B cell (primary cell): ENCODE results near the gene CRYBG3. TPM values are rescaled to one million over a fixed set of nuclear protein-coding genes. Genes with fewer than 3 reads are reported as not detected.

Source experiments
- ATAC-seq: fragments of 200-7000 bp; cut with Tn5 transposase; one replicate; pipeline ENCODE4 v1.10.0; 2021; ENCODE audit warnings: low read depth, mild to moderate bottlenecking, moderate number of reproducible peaks, moderate library complexity
- CTCF ChIA-PET: fragments of 350-600 bp; sonication (Branson Sonifier 250); formaldehyde crosslinking; loops from one replicate; lab custom pipeline; 2021; ENCODE audit warnings: antibody characterized with exemption, inconsistent platforms; lab: Charles Lee
- POLR2A ChIA-PET: fragments of 350-600 bp; sonication (Branson Sonifier 250); formaldehyde crosslinking; loops from one replicate; lab custom pipeline; 2021; ENCODE audit warnings: antibody characterized with exemption; lab: Charles Lee
- DNase-seq: peaks from one replicate; pipeline ENCODE4 v3.0.0; 2013
- H2AFZ ChIP-seq: 2 replicates; pipeline ENCODE4 v1.6.1; 2012; ENCODE audit warnings: mild to moderate bottlenecking, low read depth, low read length; ENCODE audit not compliant: insufficient read depth, poor library complexity, severe bottlenecking
- H3K27ac ChIP-seq, 2 donors: 1 replicate in 1 of 2; 2 replicates in 1 of 2; pipeline ENCODE4 v1.5.1; 2012 to 2013; ENCODE audit warnings: low read length in 2 of 2, mild to moderate bottlenecking in 2 of 2, moderate library complexity in 1 of 2
- H3K27me3 ChIP-seq, 4 experiments: fragments of 200-600 bp in 1 of 4; sonication (generic) in 1 of 4; replicated peaks in 1 of 4; 1 replicate in 2 of 4; 2 replicates in 2 of 4; pipeline versions ENCODE4 v1.6.1 to v1.7.0; 2013 to 2016; ENCODE audit warnings: low read length in 3 of 4, mild to moderate bottlenecking in 2 of 4, mixed read lengths in 1 of 4, moderate library complexity in 1 of 4; ENCODE audit not compliant: insufficient read depth in 4 of 4, control insufficient read depth in 3 of 4; ENCODE audit errors: control extremely low read depth in 1 of 4
- H3K36me3 ChIP-seq, 2 experiments: replicated peaks in 1 of 2; 1 replicate in 1 of 2; 2 replicates in 1 of 2; pipeline versions ENCODE4 v1.6.1 to v1.7.1; 2013; ENCODE audit warnings: low read length in 1 of 2; ENCODE audit not compliant: insufficient read depth in 2 of 2, control insufficient read depth in 1 of 2; ENCODE audit errors: control extremely low read depth in 1 of 2, extremely low read depth in 1 of 2
- H3K4me1 ChIP-seq, 2 donors: fragments of 200-600 bp in 1 of 2; sonication (generic) in 1 of 2; 1 replicate in 1 of 2; 2 replicates in 1 of 2; pipeline versions ENCODE4 v1.5.1 to v1.6.1; 2013 to 2017; ENCODE audit warnings: low read length in 2 of 2; ENCODE audit not compliant: control insufficient read depth in 2 of 2, insufficient read depth in 2 of 2
- H3K4me2 ChIP-seq: replicated peaks from 2 replicates; pipeline ENCODE3; 2012; ENCODE audit warnings: mild to moderate bottlenecking, low read depth, low read length; ENCODE audit not compliant: poor library complexity, severe bottlenecking
- H3K4me3 ChIP-seq, 5 experiments: fragments of 200-600 bp in 1 of 5; sonication (generic) in 1 of 5; 1 replicate in 3 of 5; 2 replicates in 2 of 5; pipeline versions ENCODE4 v1.5.1 to v1.7.0; 2011 to 2016; ENCODE audit warnings: low read length in 4 of 5, mild to moderate bottlenecking in 4 of 5, low read depth in 2 of 5, control low read depth in 1 of 5, moderate library complexity in 1 of 5; ENCODE audit not compliant: insufficient read depth in 1 of 5; ENCODE audit errors: control extremely low read depth in 1 of 5, extremely low read depth in 1 of 5
- H3K79me2 ChIP-seq: fragments of 200-600 bp; sonication (generic); one replicate; pipeline ENCODE4 v1.6.0; 2016; ENCODE audit warnings: low read length; ENCODE audit not compliant: control insufficient read depth, insufficient read depth
- H3K9ac ChIP-seq: fragments of 200-600 bp; sonication (generic); 2 replicates; pipeline ENCODE4 v1.6.1; 2017; ENCODE audit warnings: mild to moderate bottlenecking, low read length, moderate library complexity
- H3K9me3 ChIP-seq, 3 donors: one replicate each; pipeline versions ENCODE4 v1.6.1 to v1.7.1; 2013; ENCODE audit warnings: low read length in 2 of 3; ENCODE audit not compliant: control insufficient read depth in 2 of 3, insufficient read depth in 1 of 3; ENCODE audit errors: control extremely low read depth in 1 of 3
- H4K20me1 ChIP-seq: 2 replicates; pipeline ENCODE4 v1.6.0; 2012; ENCODE audit warnings: mild to moderate bottlenecking, low read length; ENCODE audit not compliant: insufficient read depth, control insufficient read depth, poor library complexity, severe bottlenecking
- H3K27ac Mint-ChIP-seq: one replicate; pipeline ENCODE4 v1.8.0; 2021; ENCODE audit warnings: mixed read lengths
- H3K27me3 Mint-ChIP-seq: one replicate; pipeline ENCODE4 v1.8.0; 2021; ENCODE audit warnings: mixed read lengths
- H3K4me1 Mint-ChIP-seq: one replicate; pipeline ENCODE4 v1.8.0; 2021; ENCODE audit warnings: mixed read lengths
- H3K4me3 Mint-ChIP-seq: one replicate; pipeline ENCODE4 v1.8.0; 2021; ENCODE audit warnings: mixed read lengths
- H3K9me3 Mint-ChIP-seq: one replicate; pipeline ENCODE4 v1.8.0; 2022; ENCODE audit warnings: mixed read lengths; ENCODE audit not compliant: insufficient read depth
- EZH2 ChIP-seq: IDR thresholded peaks from 2 replicates; pipeline ENCODE4 v1.6.1; 2012; ENCODE audit warnings: borderline replicate concordance, low read depth, mild to moderate bottlenecking, moderate library complexity, low read length; ENCODE audit not compliant: insufficient read depth, poor library complexity, severe bottlenecking
- WGBS: methylation state at CpG from one replicate; pipeline ENCODE4 v1.1.5; 2013; ENCODE audit warnings: missing lambda C conversion rate; ENCODE audit not compliant: insufficient coverage; 5-methylcytosine and 5-hydroxymethylcytosine counted together
- intact Hi-C: fragments of 100-400 bp; cut with micrococcal nuclease; formaldehyde crosslinking; loops from one replicate; pipeline ENCODE4 v1.10.0; 2022
- polyA plus RNA-seq: library from polyadenylated mRNA; depleted of rRNA; stranded (reverse); fragments of >200 nt; gene quantifications from 2 replicates; pipeline ENCODE4 v1.2.3, GENCODE V29; 2012
- total RNA-seq, 2 donors: library from RNA; stranded (reverse); fragments of 120-200 nt in 1 of 2; gene quantifications; 1 replicate in 1 of 2; 2 replicates in 1 of 2; pipeline versions ENCODE4 v1.2.3 to v1.2.4, GENCODE V29; 2013 to 2022
- TF ChIP-seq, protein P1 (sequence below): fragments of 200-600 bp; IDR thresholded peaks from one replicate; pipeline ENCODE4 v1.8.0; 2022; ENCODE audit warnings: antibody characterized with exemption, mild to moderate bottlenecking

The CRYBG3 gene
- total and polyA plus RNA-seq, 2 donors (not counting 1 experiment from before 2014, with no cell fraction given), result 2.2 to 3.0 TPM

DNA sequence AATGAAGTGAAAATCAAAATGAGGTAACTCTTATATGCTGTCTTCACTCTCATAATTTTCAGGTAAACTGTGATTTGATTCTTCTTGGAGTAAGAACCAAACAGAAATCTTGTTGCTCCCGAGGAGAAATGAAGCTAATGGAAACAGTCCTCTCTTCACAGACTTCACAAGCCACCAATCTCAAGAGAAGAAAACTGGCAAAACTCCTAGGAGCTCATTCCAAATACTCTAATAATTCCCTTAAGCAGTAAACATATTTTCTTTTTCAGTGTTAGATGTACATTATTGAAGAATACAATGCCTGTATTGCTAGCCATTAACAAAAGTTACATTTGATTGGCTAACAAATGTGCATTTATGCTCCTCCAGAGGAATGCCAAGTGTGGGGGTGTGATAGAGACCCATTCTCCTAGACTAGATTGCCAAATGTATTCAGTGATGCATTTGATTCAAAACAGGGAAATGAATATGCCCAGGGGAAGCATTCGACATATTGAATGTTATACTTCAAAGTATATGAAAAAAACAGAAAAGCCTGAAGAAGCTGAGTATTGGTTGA, 162.2 kb downstream of the CRYBG3 start:
- DNase-seq (no peak), ATAC-seq (no peak)
- Histone ChIP-seq H3K9ac (no peak overlapping the region), H4K20me1 (no peaks in the 10 kb centered on the region), H3K36me3 (no peaks in the 10 kb centered on the region), H3K9me3 (no peaks in the 10 kb centered on the region), H3K4me1 (no peaks in the 10 kb centered on the region), H3K79me2 (no peaks in the 10 kb centered on the region), H3K4me3 (no peak overlapping the region), H3K4me2 (no peak overlapping the region), H2AFZ (no peak overlapping the region), H3K27me3 (no peaks in the 10 kb centered on the region), H3K27ac (no peak overlapping the region)
- Mint-ChIP-seq H3K4me3 (no peak overlapping the region), H3K27ac (no peak overlapping the region), H3K27me3 (peaks cover 9% of the 10 kb centered on the region), H3K4me1 (no peaks in the 10 kb centered on the region), H3K9me3 (no peaks in the 10 kb centered on the region)
- ChIA-PET POLR2A (no interaction called here), CTCF (interaction anchor here (0.7 kb wide), 1 partner anchor 17 kb away, joined by 3 read pairs; no protein-coding TSS in a partner anchor)
- WGBS, result no CpG with 5 or more reads among the region's 2 CpGs
- TF ChIP-seq EZH2, result no peak
- TF ChIP-seq, protein P1, sequence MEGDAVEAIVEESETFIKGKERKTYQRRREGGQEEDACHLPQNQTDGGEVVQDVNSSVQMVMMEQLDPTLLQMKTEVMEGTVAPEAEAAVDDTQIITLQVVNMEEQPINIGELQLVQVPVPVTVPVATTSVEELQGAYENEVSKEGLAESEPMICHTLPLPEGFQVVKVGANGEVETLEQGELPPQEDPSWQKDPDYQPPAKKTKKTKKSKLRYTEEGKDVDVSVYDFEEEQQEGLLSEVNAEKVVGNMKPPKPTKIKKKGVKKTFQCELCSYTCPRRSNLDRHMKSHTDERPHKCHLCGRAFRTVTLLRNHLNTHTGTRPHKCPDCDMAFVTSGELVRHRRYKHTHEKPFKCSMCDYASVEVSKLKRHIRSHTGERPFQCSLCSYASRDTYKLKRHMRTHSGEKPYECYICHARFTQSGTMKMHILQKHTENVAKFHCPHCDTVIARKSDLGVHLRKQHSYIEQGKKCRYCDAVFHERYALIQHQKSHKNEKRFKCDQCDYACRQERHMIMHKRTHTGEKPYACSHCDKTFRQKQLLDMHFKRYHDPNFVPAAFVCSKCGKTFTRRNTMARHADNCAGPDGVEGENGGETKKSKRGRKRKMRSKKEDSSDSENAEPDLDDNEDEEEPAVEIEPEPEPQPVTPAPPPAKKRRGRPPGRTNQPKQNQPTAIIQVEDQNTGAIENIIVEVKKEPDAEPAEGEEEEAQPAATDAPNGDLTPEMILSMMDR, result no peak
- intact Hi-C loops, result no loop called here

DNA sequence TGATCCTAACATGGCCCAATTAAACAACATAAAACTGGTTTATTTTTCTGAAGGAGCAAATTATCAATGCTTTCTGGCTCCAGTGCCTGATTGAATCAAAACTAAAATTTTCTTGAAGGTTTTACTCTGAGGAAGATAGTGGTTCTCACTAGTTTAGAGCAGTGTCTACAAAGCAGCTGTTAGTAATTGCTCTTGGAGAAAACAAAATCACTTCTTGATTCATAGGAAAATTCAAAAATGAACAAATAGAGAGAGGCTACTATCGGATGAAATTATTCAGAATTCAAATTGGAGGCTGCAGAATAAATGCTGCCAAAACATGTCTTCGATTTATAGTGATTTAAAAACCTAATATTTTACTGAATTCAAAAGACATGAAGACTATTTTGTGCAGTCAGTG, 165.5 kb downstream of the CRYBG3 start:
- DNase-seq, result no peak
- H3K27me3 ChIP-seq, result no peaks in the 10 kb centered on the region
- H3K36me3 ChIP-seq, result no peaks in the 10 kb centered on the region
- no peak overlapping the region for H3K4me2 ChIP-seq
- no peak overlapping the region for H2AFZ ChIP-seq
- no peak overlapping the region for H3K27ac ChIP-seq
- no peaks in the 10 kb centered on the region for H3K9me3 Mint-ChIP-seq
- no peak overlapping the region for H3K4me3 ChIP-seq
- H3K4me1 ChIP-seq, result no peaks in the 10 kb centered on the region
- POLR2A ChIA-PET, result no interaction called here
- CTCF ChIA-PET, result no interaction called here
- TF ChIP-seq, protein P1, result no peak
- no peak for TF ChIP-seq EZH2
- no peak for ATAC-seq
- H3K9me3 ChIP-seq, result no peaks in the 10 kb centered on the region
- no peak overlapping the region for H3K4me3 Mint-ChIP-seq
- H3K27me3 Mint-ChIP-seq, result peaks cover 9% of the 10 kb centered on the region
- no peaks in the 10 kb centered on the region for H3K4me1 Mint-ChIP-seq
- no CpG with 5 or more reads among the region's 2 CpGs for WGBS
- H3K79me2 ChIP-seq, result no peaks in the 10 kb centered on the region
- H3K9ac ChIP-seq, result no peak overlapping the region
- H4K20me1 ChIP-seq, result no peaks in the 10 kb centered on the region
- no peak overlapping the region for H3K27ac Mint-ChIP-seq
- intact Hi-C loops, result no loop called here
